H9 (cell line): ENCODE data around the gene ATG4B. TPM values are rescaled to one million over a fixed set of nuclear protein-coding genes. Genes with fewer than 3 reads are reported as not detected.
A peak's percentile ranks its signal among the peaks of the same experiment; 100 is the strongest.

ENCODE experiments used
- DNase-seq: peaks from one replicate; pipeline ENCODE4 v3.0.0-alpha.2; 2017
- H2AFZ ChIP-seq: one replicate; pipeline ENCODE4 v1.6.1; 2013; ENCODE audit warnings: mild to moderate bottlenecking, low read length, control low read depth, moderate library complexity
- H2AK5ac ChIP-seq: 2 replicates; pipeline ENCODE4 v1.6.1; 2013; ENCODE audit warnings: low read length, control low read depth, mixed read lengths; ENCODE audit not compliant: insufficient read length
- H2BK120ac ChIP-seq: one replicate; pipeline ENCODE4 v1.6.1; 2013; ENCODE audit warnings: low read depth, mild to moderate bottlenecking, low read length, control low read depth, inconsistent platforms; ENCODE audit not compliant: poor library complexity, severe bottlenecking
- H2BK12ac ChIP-seq: 2 replicates; pipeline ENCODE4 v1.6.1; 2013; ENCODE audit warnings: low read length, control low read depth, mixed read lengths, low read depth; ENCODE audit not compliant: insufficient read length
- H2BK15ac ChIP-seq: 2 replicates; pipeline ENCODE4 v1.6.1; 2013; ENCODE audit warnings: low read depth, low read length, control low read depth
- H2BK20ac ChIP-seq: one replicate; pipeline ENCODE4 v1.6.1; 2013; ENCODE audit warnings: low read depth, mild to moderate bottlenecking, low read length, control low read depth, inconsistent platforms; ENCODE audit not compliant: poor library complexity, severe bottlenecking
- H2BK5ac ChIP-seq: 2 replicates; pipeline ENCODE4 v1.6.1; 2013; ENCODE audit warnings: low read length, control low read depth, mixed read lengths; ENCODE audit not compliant: insufficient read length
- H3K14ac ChIP-seq: 2 replicates; pipeline ENCODE4 v1.6.1; 2013; ENCODE audit warnings: low read length, control low read depth; ENCODE audit not compliant: insufficient read depth
- H3K18ac ChIP-seq: 2 replicates; pipeline ENCODE4 v1.6.1; 2013; ENCODE audit warnings: low read depth, mild to moderate bottlenecking, mixed read lengths, low read length, control low read depth; ENCODE audit not compliant: insufficient read length
- H3K23ac ChIP-seq: 2 replicates; pipeline ENCODE4 v1.6.1; 2013; ENCODE audit warnings: low read length, control low read depth, mixed read lengths, low read depth; ENCODE audit not compliant: insufficient read length
- H3K23me2 ChIP-seq: 2 replicates; pipeline ENCODE4 v1.6.1; 2013; ENCODE audit warnings: low read depth, mild to moderate bottlenecking, mixed read lengths, low read length, control low read depth; ENCODE audit not compliant: insufficient read length, poor library complexity, severe bottlenecking
- H3K27ac ChIP-seq: 2 replicates; pipeline ENCODE4 v1.5.1; 2013; ENCODE audit warnings: low read length, control low read depth, mixed read lengths, low read depth; ENCODE audit not compliant: insufficient read length
- H3K27me3 ChIP-seq: 2 replicates; pipeline ENCODE4 v1.6.1; 2013; ENCODE audit warnings: low read length, control low read depth, inconsistent platforms; ENCODE audit not compliant: insufficient read depth
- H3K4ac ChIP-seq: 2 replicates; pipeline ENCODE4 v1.6.1; 2013; ENCODE audit warnings: low read depth, mild to moderate bottlenecking, control low read depth, inconsistent platforms, low read length, moderate library complexity
- H3K4me1 ChIP-seq: 2 replicates; pipeline ENCODE4 v1.6.1; 2013; ENCODE audit warnings: low read length, control low read depth, inconsistent platforms; ENCODE audit not compliant: insufficient read depth
- H3K4me2 ChIP-seq: 2 replicates; pipeline ENCODE4 v1.6.1; 2013; ENCODE audit warnings: low read length, control low read depth, mixed read lengths; ENCODE audit not compliant: insufficient read length, insufficient read depth
- H3K56ac ChIP-seq: 2 replicates; pipeline ENCODE4 v1.6.1; 2013; ENCODE audit warnings: low read depth, mild to moderate bottlenecking, mixed read lengths, low read length, control low read depth; ENCODE audit not compliant: insufficient read length
- H3K79me1 ChIP-seq: 2 replicates; pipeline ENCODE4 v1.6.1; 2013; ENCODE audit warnings: low read depth, mild to moderate bottlenecking, moderate library complexity, low read length, control low read depth, inconsistent platforms; ENCODE audit not compliant: insufficient read depth, poor library complexity, severe bottlenecking
- H3K79me2 ChIP-seq: 2 replicates; pipeline ENCODE4 v1.6.1; 2013; ENCODE audit warnings: low read length, control low read depth, inconsistent platforms; ENCODE audit not compliant: insufficient read depth
- H3K9ac ChIP-seq: 2 replicates; pipeline ENCODE4 v1.6.1; 2013; ENCODE audit warnings: low read length, control low read depth, mixed read lengths; ENCODE audit not compliant: insufficient read length; ENCODE audit errors: extremely low read depth
- H3K9me3 ChIP-seq: one replicate; pipeline ENCODE4 v1.6.1; 2013; ENCODE audit warnings: low read depth, low read length, inconsistent platforms; ENCODE audit not compliant: control insufficient read depth
- H3T11ph ChIP-seq: one replicate; pipeline ENCODE4 v1.6.1; 2013; ENCODE audit warnings: mild to moderate bottlenecking, low read length, control low read depth, inconsistent platforms
- H4K20me1 ChIP-seq: one replicate; pipeline ENCODE4 v1.6.1; 2013; ENCODE audit not compliant: control insufficient read depth, insufficient read length, insufficient read depth
- H4K5ac ChIP-seq: 2 replicates; pipeline ENCODE4 v1.6.1; 2013; ENCODE audit warnings: low read depth, mild to moderate bottlenecking, mixed read lengths, low read length, control low read depth; ENCODE audit not compliant: insufficient read length
- H4K8ac ChIP-seq: replicated peaks from 2 replicates; pipeline ENCODE4 v1.6.1; 2013; ENCODE audit warnings: low read length, control low read depth, mixed read lengths, low read depth; ENCODE audit not compliant: insufficient read length
- H4K91ac ChIP-seq: 2 replicates; pipeline ENCODE4 v1.6.1; 2013; ENCODE audit warnings: low read depth, mild to moderate bottlenecking, moderate library complexity, mixed read lengths, low read length, control low read depth; ENCODE audit not compliant: insufficient read length
- H3K27ac Mint-ChIP-seq, 3 experiments: 2 replicates in 2 of 3; 3 replicates in 1 of 3; pipeline ENCODE4 v1.8.0; 2020 to 2021; ENCODE audit warnings: mixed read lengths in 3 of 3, mild to moderate bottlenecking in 1 of 3, moderate library complexity in 1 of 3
- H3K27me3 Mint-ChIP-seq: 2 replicates; pipeline ENCODE4 v1.8.0; 2021; ENCODE audit warnings: low read depth, mild to moderate bottlenecking, moderate library complexity, mixed read lengths
- H3K36me3 Mint-ChIP-seq, 3 experiments: 2 replicates in 2 of 3; 3 replicates in 1 of 3; pipeline ENCODE4 v1.8.0; 2020 to 2021; ENCODE audit warnings: low read depth in 3 of 3, mixed read lengths in 3 of 3; ENCODE audit not compliant: insufficient read depth in 1 of 3
- H3K4me1 Mint-ChIP-seq, 2 experiments: 2 replicates each; pipeline ENCODE4 v1.8.0; 2020; ENCODE audit warnings: mixed read lengths in 2 of 2
- H3K4me3 Mint-ChIP-seq, 2 experiments: 2 replicates in 1 of 2; 3 replicates in 1 of 2; pipeline ENCODE4 v1.8.0; 2020 to 2021; ENCODE audit warnings: mild to moderate bottlenecking in 2 of 2, mixed read lengths in 2 of 2, moderate library complexity in 1 of 2
- H3K9me3 Mint-ChIP-seq, 2 experiments: 2 replicates in 1 of 2; 3 replicates in 1 of 2; pipeline ENCODE4 v1.8.0; 2020; ENCODE audit warnings: mild to moderate bottlenecking in 2 of 2, mixed read lengths in 2 of 2, moderate library complexity in 1 of 2
- CTCF ChIP-seq: fragments of 200-600 bp; sonication (generic); conservative IDR thresholded peaks from 3 replicates; pipeline ENCODE4 v1.8.0; 2021; ENCODE audit warnings: antibody characterized with exemption, mild to moderate bottlenecking
- WGBS: extraction: QIAGEN DNeasy Blood & Tissue Kit; methylation state at CpG from one replicate; pipeline ENCODE4 v1.1.7; 2013; ENCODE audit warnings: missing lambda C conversion rate, low lambda C conversion rate, mixed read lengths; ENCODE audit not compliant: insufficient read length; ENCODE audit errors: extremely low coverage; 5-methylcytosine and 5-hydroxymethylcytosine counted together
- total RNA-seq: library from RNA; stranded (reverse); gene quantifications from 2 replicates; pipeline ENCODE4 v1.2.1, GENCODE V29; 2021

ATG4B gene
- total RNA-seq, 1 experiment from 2014 or later, result 105 TPM

GRCh38 chr2:241627675-241628074, 9.8 kb upstream of the ATG4B start:
- H3T11ph ChIP-seq, result no peak overlapping the region
- peak overlapping the region in 2 of 3 experiments; percentile 23 to 93; a peak in 2 of 7 replicates for H3K27ac Mint-ChIP-seq
- no peaks in the 10 kb centered on the region for H3K9me3 ChIP-seq
- H3K4me3 Mint-ChIP-seq, result no peak overlapping the region
- H3K79me1 ChIP-seq, result peaks cover 3% of the 10 kb centered on the region
- no peak overlapping the region for H3K23ac ChIP-seq
- no peaks in the 10 kb centered on the region for H3K4me1 ChIP-seq
- no peak overlapping the region for H3K56ac ChIP-seq
- no peak overlapping the region for H3K9ac ChIP-seq
- no peak overlapping the region for H4K8ac ChIP-seq
- no peak overlapping the region for H2BK20ac ChIP-seq
- no peaks in the 10 kb centered on the region for H3K27me3 ChIP-seq
- no peak overlapping the region for H2BK12ac ChIP-seq
- H3K14ac ChIP-seq, result no peak overlapping the region
- no peaks in the 10 kb centered on the region for H3K9me3 Mint-ChIP-seq
- no peaks in the 10 kb centered on the region for H3K23me2 ChIP-seq
- H3K18ac ChIP-seq, result no peak overlapping the region
- H2BK5ac ChIP-seq, result no peak overlapping the region
- H3K4me1 Mint-ChIP-seq, result peaks cover 3 to 4% of the 10 kb centered on the region in 2 experiments; a peak in 1 of 4 replicates
- H2AFZ ChIP-seq, result no peak overlapping the region
- DNase-seq, result no peak
- H4K91ac ChIP-seq, result no peak overlapping the region
- WGBS, result no CpG with 5 or more reads among the region's 10 CpGs
- no peak overlapping the region for H2BK120ac ChIP-seq
- no peak overlapping the region for H2BK15ac ChIP-seq
- peaks cover 8 to 40% (median 25%) of the 10 kb centered on the region in 3 experiments; a peak in 6 of 7 replicates for H3K36me3 Mint-ChIP-seq
- H2AK5ac ChIP-seq, result no peak overlapping the region
- H3K27ac ChIP-seq, result no peak overlapping the region
- TF ChIP-seq CTCF, result no peak
- H3K4me2 ChIP-seq, result no peak overlapping the region
- no peak overlapping the region for H3K4ac ChIP-seq
- no peak overlapping the region for H4K5ac ChIP-seq
- H3K79me2 ChIP-seq, result peaks cover 4% of the 10 kb centered on the region; the same call in 1 of the 2 replicates
- no peaks in the 10 kb centered on the region for H4K20me1 ChIP-seq
- H3K27me3 Mint-ChIP-seq, result no peaks in the 10 kb centered on the region
